ENCODE results near the gene WARS2.

WARS2 gene

DNA sequence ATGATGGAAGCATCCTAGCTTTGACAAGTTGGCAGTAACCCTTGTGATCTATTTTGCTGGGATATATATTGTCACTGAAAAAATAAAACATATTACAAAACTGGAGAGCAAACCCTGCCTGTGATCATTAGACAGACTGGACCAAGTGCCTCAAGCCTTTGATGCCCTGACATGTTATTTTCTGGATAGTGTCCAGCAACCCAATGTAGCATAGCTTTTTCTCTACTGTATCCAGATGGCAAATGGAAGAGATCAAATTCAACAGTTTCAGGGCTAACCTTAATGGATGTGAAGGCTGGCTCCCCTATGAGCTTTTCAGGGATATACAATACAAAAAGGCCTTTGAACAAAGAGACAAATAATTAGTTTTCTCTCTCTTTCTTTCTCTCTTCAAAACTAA, 25.1 kb downstream of the WARS2 start:
- Mint-ChIP-seq H3K9me3 (peaks cover 20% of the 10 kb centered on the region), H3K36me3 (no peaks in the 10 kb centered on the region), H3K4me1 (peaks cover 27% of the 10 kb centered on the region), H3K27ac (no peak overlapping the region), H3K4me3 (no peak overlapping the region)
- no peak for DNase-seq (ENCODE audit: low spot score in 2 of 2)
- ATAC-seq = no peak

DNA sequence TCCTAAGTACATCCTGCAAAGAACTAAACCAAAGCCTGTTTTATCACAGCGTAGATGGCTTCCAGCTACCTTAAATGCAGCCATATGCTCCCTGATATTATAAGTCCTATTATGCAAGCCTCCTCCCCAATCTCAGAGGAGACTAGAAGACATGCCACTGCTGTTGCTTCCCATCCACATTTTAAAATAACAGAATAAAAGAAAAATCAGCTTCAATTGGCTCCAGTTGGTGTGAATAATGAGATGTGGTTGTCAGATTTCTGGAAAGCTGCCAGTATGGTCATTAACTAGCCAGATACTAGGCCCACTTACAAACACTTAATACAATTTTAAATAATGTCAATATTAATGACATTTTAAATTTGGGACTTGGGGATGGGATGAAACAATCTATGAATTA, 25.7 kb downstream of the WARS2 start:
- peaks cover 17% of the 10 kb centered on the region for H3K9me3 Mint-ChIP-seq
- no peak overlapping the region for H3K27ac Mint-ChIP-seq
- no peaks in the 10 kb centered on the region for H3K36me3 Mint-ChIP-seq
- H3K4me1 Mint-ChIP-seq = peaks cover 22% of the 10 kb centered on the region
- H3K4me3 Mint-ChIP-seq = no peak overlapping the region
- ATAC-seq (no peak), DNase-seq (ENCODE audit: low spot score in 2 of 2) (no peak)

DNA sequence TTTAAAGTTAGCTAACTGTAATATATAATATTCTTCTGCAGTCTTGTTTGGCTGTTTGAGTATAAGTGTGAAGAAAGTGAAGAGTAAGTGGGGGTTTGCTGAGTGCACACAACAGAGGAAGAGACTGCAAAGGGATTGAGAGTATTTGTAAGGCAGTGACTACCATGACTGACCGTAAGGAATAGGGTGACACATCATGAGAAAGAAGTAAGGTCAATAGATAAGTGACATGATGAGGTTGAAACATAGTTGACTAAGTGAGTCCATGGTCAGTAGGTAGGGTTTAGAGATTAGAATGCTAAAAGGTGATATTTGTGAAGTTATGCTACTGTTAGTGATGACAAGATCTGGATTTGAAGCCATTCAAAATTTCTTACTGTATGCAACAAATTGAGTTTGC, 27.7 kb downstream of the WARS2 start:
- Mint-ChIP-seq H3K36me3 (no peaks in the 10 kb centered on the region), H3K4me3 (no peak overlapping the region), H3K4me1 (peaks cover 19% of the 10 kb centered on the region), H3K27ac (no peak overlapping the region), H3K9me3 (peaks cover 19% of the 10 kb centered on the region)
- no peak for ATAC-seq
- no peak for DNase-seq (ENCODE audit: low spot score in 2 of 2)

DNA sequence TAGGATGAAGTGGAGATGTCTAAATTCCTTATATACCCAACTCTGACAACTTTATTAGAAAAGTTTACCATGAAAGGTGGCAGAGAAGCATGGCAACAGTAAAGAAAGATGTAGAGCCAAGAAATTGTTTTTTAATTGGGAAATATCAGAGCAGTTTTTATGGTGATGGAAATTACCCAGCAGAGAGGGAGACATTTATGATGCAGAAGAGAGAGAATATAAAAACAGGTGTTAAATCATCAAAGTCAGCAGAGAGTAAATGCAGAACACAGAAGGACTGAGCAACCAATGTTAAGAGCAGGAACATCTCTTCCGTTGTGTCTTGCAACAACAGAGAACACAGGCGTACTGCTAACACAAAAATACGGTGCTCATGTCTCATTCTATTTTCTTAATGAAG, 28.2 kb downstream of the WARS2 start:
- Mint-ChIP-seq H3K36me3 (no peaks in the 10 kb centered on the region), H3K27ac (no peak overlapping the region), H3K4me1 (peaks cover 18% of the 10 kb centered on the region), H3K9me3 (peaks cover 19% of the 10 kb centered on the region), H3K4me3 (no peak overlapping the region)
- ATAC-seq (no peak), DNase-seq (ENCODE audit: low spot score in 2 of 2) (no peak)

DNA sequence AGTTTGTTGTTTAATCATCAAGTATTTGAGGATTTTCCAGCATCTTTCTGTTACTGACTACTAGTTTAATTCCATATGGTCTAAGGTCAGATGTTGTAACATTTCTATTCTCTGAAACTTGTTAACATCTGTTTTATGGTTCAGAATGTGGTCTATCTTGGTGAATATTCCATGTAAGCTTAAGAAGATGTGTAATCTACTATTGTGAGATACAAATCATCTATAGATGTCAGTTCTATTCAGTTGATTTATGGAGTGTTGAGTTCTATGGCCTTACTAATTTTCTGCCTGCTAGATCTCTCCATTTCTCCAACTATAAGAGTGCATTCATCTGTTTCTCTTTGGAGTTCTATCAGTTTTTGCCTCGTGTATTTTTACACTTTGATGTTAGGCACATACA, 31.5 kb downstream of the WARS2 start:
- Mint-ChIP-seq H3K36me3 (no peaks in the 10 kb centered on the region), H3K4me1 (no peaks in the 10 kb centered on the region), H3K27ac (no peak overlapping the region), H3K9me3 (peaks cover 25% of the 10 kb centered on the region), H3K4me3 (no peak overlapping the region)
- DNase-seq (ENCODE audit: low spot score in 2 of 2) = no peak
- ATAC-seq = no peak

DNA sequence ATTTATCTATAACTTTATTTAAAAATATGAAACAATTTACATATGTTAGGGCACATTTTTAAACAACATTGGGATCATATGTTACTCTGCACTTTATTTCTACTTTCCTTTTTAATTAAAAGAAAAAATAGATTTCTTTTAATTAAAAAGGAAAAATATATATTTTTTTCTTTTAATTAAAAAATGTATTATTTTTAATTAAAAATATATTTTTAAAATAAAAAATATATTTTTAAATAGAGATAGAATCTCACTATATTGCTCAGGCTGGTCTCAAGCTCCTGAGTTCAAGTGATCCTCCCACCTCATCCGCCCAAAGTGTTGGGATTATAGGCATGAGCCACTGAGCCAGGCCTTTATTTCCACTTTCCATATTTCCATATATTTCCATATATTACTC, 36.7 kb downstream of the WARS2 start:
- no peak for DNase-seq (ENCODE audit: low spot score in 2 of 2)
- Mint-ChIP-seq H3K27ac (no peak overlapping the region), H3K4me1 (no peaks in the 10 kb centered on the region), H3K4me3 (no peak overlapping the region), H3K36me3 (no peaks in the 10 kb centered on the region), H3K9me3 (peaks cover 8% of the 10 kb centered on the region)
- no peak for ATAC-seq

DNA sequence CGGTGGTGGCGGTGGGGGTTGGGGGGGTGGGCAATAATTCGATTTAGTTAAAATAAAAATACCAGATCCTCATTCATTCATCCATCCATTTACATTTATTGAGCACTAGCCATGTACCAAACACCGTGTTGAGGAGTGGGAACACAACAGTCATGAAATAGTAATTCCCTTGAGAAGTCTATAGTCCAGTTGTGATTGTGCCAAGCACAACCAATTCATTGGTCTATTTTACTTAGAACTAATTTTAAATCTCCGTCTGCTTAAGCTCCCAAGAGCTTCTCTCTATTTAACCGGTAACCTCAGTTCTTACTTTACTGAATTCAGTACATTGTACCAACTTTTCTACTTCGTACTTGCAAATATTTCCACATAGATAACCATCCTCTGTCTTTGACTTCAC, 38.4 kb downstream of the WARS2 start:
- Mint-ChIP-seq H3K4me1 (no peaks in the 10 kb centered on the region), H3K27ac (no peak overlapping the region), H3K4me3 (no peak overlapping the region), H3K36me3 (no peaks in the 10 kb centered on the region), H3K9me3 (peaks cover 8% of the 10 kb centered on the region)
- no peak for DNase-seq (ENCODE audit: low spot score in 2 of 2)
- no peak for ATAC-seq

DNA sequence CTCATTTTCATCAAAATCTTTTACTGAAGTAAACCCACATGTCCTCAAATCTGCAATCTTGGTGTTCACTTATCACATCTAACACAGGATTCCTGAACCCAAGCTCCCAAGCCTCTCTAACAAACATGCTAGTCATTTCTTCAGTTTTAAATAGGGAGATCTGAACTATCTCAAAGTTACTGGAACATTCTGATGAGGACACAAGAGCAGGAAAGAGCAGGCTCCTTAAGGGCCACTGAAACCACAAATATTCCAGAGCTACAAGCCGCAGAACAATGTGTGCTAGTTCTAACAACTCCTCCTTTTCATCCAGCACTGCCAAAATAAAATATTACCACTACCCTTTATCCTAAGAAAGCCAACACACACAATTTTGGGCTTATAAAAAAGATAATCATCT, 38.9 kb downstream of the WARS2 start:
- peaks cover 8% of the 10 kb centered on the region for H3K9me3 Mint-ChIP-seq
- H3K27ac Mint-ChIP-seq = no peak overlapping the region
- H3K36me3 Mint-ChIP-seq = no peaks in the 10 kb centered on the region
- H3K4me1 Mint-ChIP-seq = no peaks in the 10 kb centered on the region
- ATAC-seq = no peak
- no peak overlapping the region for H3K4me3 Mint-ChIP-seq
- no peak for DNase-seq (ENCODE audit: low spot score in 2 of 2)

DNA sequence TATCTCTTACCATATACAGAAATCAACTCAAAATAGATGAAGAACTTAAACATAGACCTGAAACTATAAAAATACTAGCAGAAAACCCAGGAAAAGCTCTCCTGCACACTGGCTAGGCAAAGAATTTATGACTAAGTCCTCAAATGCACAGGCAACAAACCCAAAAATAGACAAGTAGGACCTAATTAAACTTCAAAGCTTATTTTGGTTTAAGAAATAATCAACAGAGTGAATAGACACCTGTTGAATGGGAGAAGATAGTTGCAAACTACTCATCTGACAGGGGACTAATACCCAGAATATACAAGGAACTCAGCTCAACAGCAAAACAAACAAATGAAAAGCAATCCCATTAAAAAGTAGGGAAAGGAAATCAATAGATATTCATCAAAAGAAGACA, 40.7 kb downstream of the WARS2 start:
- ATAC-seq = no peak
- no peaks in the 10 kb centered on the region for H3K4me1 Mint-ChIP-seq
- H3K4me3 Mint-ChIP-seq = no peak overlapping the region
- H3K9me3 Mint-ChIP-seq = peaks cover 6% of the 10 kb centered on the region
- H3K36me3 Mint-ChIP-seq = no peaks in the 10 kb centered on the region
- no peak for DNase-seq (ENCODE audit: low spot score in 2 of 2)
- no peak overlapping the region for H3K27ac Mint-ChIP-seq

DNA sequence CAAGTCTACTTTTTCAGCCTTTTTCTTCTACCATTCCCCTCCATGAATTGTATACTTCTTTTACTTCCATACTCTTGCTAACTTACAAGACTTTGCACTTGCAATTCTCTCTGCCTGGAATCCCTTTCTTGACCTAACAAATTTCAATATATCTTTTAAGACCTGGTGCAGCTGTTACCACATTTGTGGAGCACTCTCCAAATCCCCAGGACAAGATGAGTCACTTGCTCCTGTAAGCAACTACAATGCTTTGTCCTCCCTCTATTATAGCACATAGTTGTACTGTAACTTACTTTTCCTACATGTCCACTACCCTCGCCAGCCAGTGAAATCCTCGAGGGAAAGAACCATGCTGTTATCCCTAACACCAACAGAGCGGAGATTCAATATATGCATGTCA, 43.1 kb downstream of the WARS2 start:
- Mint-ChIP-seq H3K4me3 (no peak overlapping the region), H3K27ac (no peak overlapping the region), H3K4me1 (no peaks in the 10 kb centered on the region), H3K9me3 (peaks cover 6% of the 10 kb centered on the region), H3K36me3 (no peaks in the 10 kb centered on the region)
- DNase-seq (ENCODE audit: low spot score in 2 of 2) (no peak), ATAC-seq (no peak)

DNA sequence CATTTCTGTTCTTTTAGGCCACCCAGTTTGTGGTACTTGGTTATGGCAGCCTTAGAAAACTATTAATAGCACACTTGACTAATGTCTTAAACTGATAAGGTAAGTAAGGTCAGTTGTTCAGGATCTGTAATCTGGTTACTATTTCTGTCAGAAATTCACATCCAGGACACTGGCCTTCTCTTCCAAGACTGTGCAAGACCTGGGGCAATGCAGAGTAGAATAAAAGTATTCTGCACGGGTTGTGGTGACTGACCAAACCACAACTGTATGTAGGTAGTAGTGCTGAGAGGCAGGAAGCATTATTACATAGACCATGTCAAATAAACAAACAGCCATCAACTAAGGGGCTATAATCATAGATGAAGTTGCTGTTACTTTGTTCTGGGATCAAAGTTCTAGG, 46.7 kb downstream of the WARS2 start:
- peaks cover 5% of the 10 kb centered on the region for H3K9me3 Mint-ChIP-seq
- no peak overlapping the region for H3K27ac Mint-ChIP-seq

DNA sequence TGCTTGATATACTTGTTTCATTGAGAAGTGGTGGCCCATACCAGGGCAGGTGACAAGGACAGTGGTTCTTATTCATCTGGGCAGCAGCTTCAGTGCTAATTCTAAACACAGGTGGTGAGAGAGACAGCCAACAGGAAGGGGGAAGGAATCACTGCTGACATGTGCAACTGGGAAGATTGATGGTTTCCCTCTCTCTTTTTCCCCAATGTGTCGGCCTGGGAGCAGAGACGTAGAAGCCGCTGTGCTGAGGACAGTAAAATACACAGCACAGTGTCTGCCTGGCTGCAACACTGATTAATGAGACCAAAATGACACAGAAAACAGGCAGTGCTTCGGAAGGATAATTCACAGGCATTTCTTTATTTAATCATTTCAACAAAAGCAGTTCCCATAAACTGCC, 48.8 kb downstream of the WARS2 start:
- no peaks in the 10 kb centered on the region for H3K4me1 Mint-ChIP-seq
- H3K4me3 Mint-ChIP-seq = no peak overlapping the region
- ATAC-seq (no peak), DNase-seq (ENCODE audit: low spot score in 2 of 2) (no peak)
- H3K9me3 Mint-ChIP-seq = peaks cover 7% of the 10 kb centered on the region
- no peak overlapping the region for H3K27ac Mint-ChIP-seq
- no peaks in the 10 kb centered on the region for H3K36me3 Mint-ChIP-seq

More for the DNA sequence above, 46.7 kb downstream of the WARS2 start:
- no peak overlapping the region for H3K4me3 Mint-ChIP-seq
- DNase-seq (ENCODE audit: low spot score in 2 of 2) (no peak), ATAC-seq (no peak)
- no peaks in the 10 kb centered on the region for H3K4me1 Mint-ChIP-seq
- no peaks in the 10 kb centered on the region for H3K36me3 Mint-ChIP-seq

DNA sequence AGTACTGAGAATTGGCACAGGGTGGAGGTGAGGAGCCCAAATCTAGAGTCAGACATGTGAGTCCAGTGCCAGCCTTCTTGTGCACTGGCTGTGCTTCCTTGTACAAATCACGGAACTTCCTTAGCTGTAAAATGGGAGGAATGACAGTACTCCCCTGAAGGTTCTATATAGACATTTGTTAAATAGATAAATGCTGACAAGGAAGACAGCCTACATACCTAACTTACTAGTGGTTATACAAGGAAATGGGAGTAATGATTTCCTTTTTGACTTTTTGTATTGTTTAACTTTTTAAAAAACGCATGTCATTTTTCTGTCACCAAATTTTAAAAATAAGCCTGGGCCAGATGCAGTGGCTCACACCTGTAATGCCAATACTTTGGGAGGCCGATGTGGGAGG, 50.2 kb downstream of the WARS2 start:
- Mint-ChIP-seq H3K4me3 (no peak overlapping the region), H3K27ac (no peak overlapping the region), H3K9me3 (peaks cover 11% of the 10 kb centered on the region), H3K4me1 (peaks cover 4% of the 10 kb centered on the region), H3K36me3 (no peaks in the 10 kb centered on the region)
- ATAC-seq (no peak), DNase-seq (ENCODE audit: low spot score in 2 of 2) (no peak)

DNA sequence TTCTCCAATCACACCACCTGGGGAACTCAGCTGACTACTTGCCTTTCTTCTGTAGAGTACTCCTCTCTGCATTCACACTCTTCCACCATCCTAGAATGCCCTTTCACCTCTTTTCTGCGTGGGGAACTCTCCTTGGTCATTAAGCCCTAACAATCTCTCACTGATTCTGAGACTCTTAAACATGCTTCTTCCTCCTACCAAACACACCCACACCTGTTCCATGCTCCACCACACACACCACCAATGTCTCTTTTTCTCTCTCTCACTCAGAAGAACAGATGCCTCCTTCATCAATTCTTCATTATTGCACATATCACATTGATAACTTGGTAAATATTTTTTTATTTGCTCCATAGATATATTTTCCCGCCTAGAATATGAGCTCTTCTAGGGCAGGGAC, 53.6 kb downstream of the WARS2 start:
- H3K27ac Mint-ChIP-seq = no peak overlapping the region
- peaks cover 7% of the 10 kb centered on the region for H3K4me1 Mint-ChIP-seq
- no peaks in the 10 kb centered on the region for H3K36me3 Mint-ChIP-seq
- no peak overlapping the region for H3K4me3 Mint-ChIP-seq
- H3K9me3 Mint-ChIP-seq = peaks cover 9% of the 10 kb centered on the region
- ATAC-seq (no peak), DNase-seq (ENCODE audit: low spot score in 2 of 2) (no peak)

DNA sequence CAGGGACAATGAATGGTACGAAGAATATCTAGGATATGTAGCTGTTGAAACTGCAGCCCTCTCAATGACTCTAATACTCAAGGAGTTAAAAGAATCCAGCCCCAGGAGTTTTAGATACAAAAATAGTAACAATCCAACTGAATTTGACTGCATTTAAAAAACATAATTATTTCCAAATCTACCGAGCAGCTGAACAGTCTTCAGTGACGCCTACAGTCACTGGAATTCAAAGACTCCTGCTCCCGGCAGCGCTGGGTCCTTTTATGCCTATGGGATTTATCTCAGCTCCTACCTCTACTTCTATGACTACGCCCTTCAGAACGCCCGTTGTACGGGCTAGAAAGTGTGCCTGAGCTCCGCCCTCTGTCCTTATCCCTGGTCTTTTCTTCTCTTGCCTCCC, 55.7 kb downstream of the WARS2 start:
- Mint-ChIP-seq H3K36me3 (no peaks in the 10 kb centered on the region), H3K4me3 (no peak overlapping the region), H3K4me1 (peaks cover 7% of the 10 kb centered on the region), H3K27ac (no peak overlapping the region), H3K9me3 (peaks cover 9% of the 10 kb centered on the region)
- no peak for ATAC-seq
- no peak for DNase-seq (ENCODE audit: low spot score in 2 of 2)

DNA sequence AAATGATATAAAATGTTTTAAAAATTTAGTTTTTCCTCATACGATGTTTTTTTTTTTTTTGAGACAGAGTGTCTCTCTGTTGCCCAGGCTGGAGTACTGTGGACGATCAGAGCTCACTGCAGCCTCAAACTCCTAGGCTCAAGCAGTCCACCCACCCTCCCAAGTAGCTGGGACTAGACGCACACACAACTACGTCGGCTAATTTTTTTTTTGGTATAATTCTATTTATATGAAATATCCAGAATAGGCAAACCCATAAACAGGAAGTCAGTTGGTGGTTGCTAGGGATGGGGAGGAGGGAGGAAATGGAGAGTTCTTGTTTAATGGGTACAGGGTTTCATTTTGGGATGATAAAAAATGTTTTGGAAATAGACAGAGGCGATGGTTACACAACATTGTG, 56.5 kb downstream of the WARS2 start:
- Mint-ChIP-seq H3K4me1 (peaks cover 7% of the 10 kb centered on the region), H3K27ac (no peak overlapping the region), H3K36me3 (no peaks in the 10 kb centered on the region), H3K4me3 (no peak overlapping the region), H3K9me3 (peaks cover 12% of the 10 kb centered on the region)
- ATAC-seq (no peak), DNase-seq (ENCODE audit: low spot score in 2 of 2) (no peak)

DNA sequence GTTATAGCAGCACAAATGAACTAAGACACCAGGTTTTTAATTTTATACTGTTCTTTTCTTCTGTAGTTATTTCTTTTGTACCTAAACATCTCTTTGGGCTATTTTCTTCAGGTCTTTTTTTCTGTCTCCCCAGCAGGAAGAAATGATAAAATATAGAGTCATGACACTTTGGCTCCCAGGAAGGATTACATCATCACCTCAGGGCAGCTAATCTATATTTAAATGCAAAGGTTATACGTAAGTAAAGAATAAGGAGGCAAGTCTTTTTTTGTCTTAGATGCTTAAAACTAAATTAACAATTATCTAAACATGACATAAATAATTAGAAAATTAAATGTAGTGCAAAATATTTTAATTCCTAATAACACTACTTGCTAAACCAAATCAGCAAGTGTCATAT, 57.0 kb downstream of the WARS2 start:
- peaks cover 7% of the 10 kb centered on the region for H3K4me1 Mint-ChIP-seq
- ATAC-seq = no peak
- no peak overlapping the region for H3K4me3 Mint-ChIP-seq
- peaks cover 13% of the 10 kb centered on the region for H3K9me3 Mint-ChIP-seq
- H3K36me3 Mint-ChIP-seq = no peaks in the 10 kb centered on the region
- DNase-seq (ENCODE audit: low spot score in 2 of 2) = no peak
- no peak overlapping the region for H3K27ac Mint-ChIP-seq

Measured in stimulated activated effector memory CD8-positive, alpha-beta T cell treated with anti-CD3 and anti-CD28 coated beads, Interleukin-12 subunit alpha, Interleukin-12 subunit beta, amount 100 ng/mL, for 72 hours (primary cell).